NCI-H446 treated with DMSO at 0.1 percent for 48 hours (cell line): ENCODE measurements around the gene RECQL5.
"Not testable (repeated sequence)": the region's sequence is repeated elsewhere in the genome, so short reads cannot be mapped to it uniquely, and the experiment has no call there.

ENCODE experiments used
- DNase-seq: peaks from one replicate; lab custom pipeline; 2025; lab: John Stamatoyannopoulos, UW

RECQL5 gene

DNA sequence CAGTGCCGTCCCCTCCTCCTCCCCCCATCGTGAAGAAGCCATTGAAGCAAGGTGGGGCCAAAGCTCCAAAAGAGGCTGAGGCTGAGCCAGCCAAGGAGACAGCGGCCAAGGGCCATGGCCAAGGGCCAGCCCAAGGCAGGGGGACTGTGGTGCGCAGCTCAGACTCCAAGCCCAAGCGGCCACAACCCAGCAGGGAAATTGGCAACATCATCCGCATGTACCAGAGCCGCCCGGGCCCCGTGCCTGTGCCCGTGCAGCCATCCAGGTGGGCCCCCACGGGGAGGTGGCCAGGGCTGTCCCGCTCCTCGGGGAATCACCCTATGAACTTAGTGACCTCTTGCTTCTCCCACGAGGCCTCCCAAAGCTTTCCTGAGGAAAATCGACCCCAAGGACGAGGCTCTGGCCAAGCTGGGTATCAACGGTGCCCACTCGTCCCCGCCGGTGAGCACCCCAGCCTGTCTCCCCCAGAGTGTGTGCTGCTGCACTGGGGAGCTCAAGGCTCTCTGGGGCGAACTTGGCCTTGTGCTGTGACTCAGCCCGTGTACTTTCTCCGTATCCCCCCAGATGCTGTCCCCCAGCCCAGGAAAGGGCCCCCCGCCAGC, 50.3 kb downstream of the RECQL5 start:
- DNase-seq, result no peak

- DNase-seq, result no peak
Measured at GRCh38 chr17:75615301-75615700, 51.7 kb downstream of the RECQL5 start.

- DNase-seq, result no peak
Measured at GRCh38 chr17:75614556-75615270, 52.2 kb downstream of the RECQL5 start.

GRCh38 chr17:75614006-75614405, 52.9 kb downstream of the RECQL5 start:
- no peak for DNase-seq

DNA sequence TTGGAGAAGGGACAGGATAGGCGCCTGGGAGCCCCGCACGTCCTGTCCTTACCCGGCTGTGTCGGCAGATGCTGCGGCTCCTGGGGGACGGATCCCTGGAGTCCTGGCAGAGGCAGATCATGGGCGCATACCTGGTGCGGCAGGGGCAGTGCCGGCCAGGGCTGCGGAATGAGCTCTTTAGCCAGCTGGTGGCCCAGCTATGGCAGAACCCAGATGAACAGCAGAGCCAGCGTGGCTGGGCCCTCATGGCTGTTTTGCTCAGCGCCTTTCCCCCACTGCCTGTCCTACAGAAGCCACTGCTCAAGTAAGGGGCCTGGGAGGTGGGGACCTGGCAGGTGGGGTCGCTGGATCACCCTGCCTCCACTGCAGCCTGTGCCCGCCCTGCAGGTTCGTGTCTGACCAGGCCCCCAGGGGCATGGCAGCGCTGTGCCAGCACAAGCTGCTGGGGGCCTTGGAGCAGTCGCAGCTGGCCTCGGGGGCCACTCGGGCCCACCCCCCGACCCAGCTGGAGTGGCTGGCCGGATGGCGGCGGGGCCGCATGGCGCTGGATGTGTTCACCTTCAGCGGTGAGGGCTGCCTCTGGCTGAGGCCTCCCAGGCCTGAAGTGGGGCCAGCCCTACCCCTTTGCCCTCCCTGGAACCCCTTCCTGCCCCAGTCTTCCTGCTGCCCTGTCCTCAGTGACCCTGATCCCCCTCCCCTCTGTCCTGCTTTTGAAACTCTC, 53.9 kb downstream of the RECQL5 start:
- no peak for DNase-seq

- no peak for DNase-seq
Measured at GRCh38 chr17:75611851-75612429, 55.0 kb downstream of the RECQL5 start.

DNA sequence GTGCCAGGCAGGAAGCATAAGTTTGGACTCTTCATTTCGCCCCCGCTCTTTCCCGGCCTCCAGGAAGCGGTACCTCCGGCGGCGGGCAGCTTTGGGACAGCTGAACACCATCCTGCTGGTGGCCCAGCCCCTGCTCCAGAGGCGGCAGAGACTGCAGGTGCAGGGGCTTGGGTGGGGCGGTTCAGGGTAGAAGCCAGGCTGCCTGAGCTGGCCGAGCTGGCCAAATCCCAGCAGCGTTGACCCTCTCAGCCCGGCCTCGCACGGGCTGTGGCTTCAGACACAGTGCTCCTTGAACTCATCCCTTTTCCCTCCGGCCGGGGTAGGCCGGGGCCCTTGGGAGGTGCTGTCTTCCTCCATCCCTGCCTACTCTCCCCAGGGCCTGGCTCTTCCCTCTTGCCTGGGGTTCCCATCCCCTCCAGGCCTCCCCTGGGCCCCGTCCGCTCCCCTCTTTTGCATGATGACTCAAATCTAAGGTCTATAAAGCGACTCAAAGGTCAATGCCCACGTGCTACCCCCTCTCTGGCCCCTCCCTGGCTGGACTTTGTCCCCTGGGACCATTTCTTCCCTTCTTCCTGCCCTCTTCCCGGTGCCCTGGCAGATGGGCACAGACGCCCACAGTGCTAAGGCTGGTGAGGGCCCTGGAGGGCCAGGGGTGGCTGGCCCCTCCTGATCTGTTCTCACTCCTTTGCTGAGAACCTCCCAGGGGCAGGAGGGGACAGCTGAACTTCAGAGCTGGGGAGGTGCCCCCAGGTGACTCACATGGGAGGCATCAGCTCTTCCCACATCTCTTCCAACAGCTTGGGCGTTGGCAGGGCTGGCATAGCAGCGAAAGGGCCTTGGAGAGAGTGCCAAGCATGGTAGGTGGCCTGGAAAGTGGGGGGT, 56.6 kb downstream of the RECQL5 start:
- no peak for DNase-seq

DNA sequence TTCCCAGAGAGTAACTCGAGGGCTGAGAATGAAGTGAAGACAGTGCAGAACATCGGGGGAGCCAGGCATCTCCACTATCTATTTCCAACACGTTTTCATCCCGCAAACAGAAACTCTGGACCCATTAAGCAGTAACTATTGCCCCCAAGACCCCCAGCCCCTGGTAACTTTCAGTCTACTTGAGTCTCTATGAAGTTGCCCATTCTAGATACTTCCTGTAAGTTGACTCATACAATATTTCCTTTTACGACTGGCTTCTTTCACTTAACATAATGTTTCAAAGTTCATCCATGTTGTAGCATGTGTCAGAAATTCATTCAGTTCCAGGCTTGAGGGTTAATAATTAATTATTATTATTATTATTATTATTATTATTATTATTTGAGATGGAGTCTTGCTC, 59.9 kb downstream of the RECQL5 start:
- DNase-seq, result no peak

DNA sequence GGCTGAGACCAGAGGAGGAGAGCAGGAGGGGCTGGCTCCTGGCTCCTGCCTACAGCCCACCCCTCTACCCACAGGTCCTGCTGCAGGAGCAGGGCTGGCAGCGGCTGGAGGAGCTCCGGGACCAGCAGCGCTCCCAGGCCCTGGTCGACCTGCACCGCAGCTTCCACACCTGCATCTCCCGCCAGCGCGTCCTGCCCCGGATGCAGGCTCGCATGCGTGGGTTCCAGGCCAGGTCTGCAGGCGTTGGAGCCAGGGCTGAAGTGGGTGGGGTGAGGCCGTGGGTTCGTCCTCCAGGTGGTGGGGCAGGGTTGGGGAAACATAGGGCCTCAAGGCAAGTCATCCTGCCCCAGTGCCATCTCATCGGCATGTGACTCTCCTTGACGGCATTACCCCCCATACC, 61.2 kb downstream of the RECQL5 start:
- DNase-seq, result no peak

- no peak for DNase-seq
Measured at GRCh38 chr17:75604034-75604695, 62.8 kb downstream of the RECQL5 start.

DNA sequence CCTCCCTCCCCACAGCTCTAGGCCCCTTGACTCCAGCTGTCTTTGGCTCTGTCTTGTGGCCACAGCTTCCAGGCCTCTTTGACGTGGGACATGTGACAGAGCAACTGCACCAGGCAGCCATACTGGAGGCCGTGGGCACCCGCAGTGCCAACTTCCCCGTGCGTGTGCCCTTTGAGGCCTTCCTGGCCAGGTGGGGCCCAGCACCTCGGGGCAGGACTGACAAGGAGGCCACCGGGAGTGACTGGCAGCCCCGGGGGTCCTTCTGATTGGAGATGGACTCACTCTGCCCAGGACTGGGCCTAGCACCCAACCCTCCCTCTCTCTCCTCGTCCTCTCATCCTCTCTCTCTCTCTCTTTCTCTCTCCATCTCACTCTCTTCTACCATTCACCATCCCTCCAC, 63.8 kb downstream of the RECQL5 start:
- DNase-seq, result no peak

GRCh38 chr17:75602644-75603043, 64.3 kb downstream of the RECQL5 start:
- DNase-seq, result no peak

GRCh38 chr17:75601057-75601987, 65.6 kb downstream of the RECQL5 start:
- no peak for DNase-seq

- no peak for DNase-seq
Measured at GRCh38 chr17:75596320-75597087, 70.5 kb downstream of the RECQL5 start.

GRCh38 chr17:75595920-75596313, 71.0 kb downstream of the RECQL5 start:
- DNase-seq, result no peak

GRCh38 chr17:75595284-75595919, 71.6 kb downstream of the RECQL5 start:
- DNase-seq, result no peak

DNA sequence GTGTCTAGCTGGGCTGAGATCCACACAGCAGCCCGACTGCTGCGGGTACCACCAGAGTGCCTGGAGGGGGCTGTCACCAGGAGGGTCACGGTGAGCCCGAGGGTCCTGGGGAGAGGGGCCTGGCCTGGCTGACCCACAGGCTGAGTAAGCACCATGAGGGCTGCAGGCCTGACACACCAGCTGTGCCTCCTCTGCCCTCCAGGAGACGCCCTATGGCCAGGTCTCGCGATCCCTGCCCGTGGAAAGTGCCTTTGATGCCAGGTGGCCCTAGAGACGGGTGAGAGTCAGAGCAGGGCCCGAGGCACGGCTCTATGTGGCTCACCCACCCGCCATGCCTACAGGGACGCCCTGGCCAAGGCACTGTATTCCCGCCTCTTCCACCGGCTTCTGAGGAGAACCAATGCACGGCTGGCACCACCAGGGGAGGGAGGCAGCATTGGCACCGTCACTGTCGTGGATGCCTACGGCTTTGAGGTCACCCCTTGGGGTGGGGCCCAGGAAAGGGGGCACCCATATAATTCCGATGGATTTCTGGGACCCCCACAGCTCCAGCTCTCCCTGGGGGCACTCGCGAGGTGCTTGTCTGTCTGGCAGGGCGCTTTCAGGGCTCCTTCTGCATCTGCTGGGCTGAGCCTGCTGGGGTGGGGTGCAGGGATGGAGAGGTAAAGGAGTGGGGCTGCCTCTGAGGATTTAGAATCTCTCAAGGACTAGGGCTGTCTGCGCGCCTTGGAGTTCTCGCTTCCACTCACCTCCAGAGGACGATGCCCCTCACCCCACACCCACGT, 72.3 kb downstream of the RECQL5 start:
- DNase-seq, result no peak

DNA sequence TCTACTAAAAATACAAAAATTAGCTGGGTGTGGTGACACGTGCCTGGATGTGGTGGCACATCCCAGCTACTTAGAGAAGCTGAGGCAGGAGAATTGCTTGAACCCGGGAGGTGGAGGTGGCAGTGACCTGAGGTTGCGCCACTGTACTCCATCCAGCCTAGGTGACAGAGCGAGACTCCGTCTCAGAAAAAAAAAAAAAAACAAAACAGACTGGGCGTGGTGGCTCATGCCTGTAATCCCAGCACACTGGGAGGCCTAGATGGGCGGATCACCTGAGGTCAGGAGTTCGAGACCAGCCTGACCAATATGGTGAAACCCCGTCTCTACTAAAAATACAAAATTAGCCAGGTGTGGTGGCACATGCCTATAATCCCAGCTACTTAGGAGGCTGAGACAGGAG, 73.5 kb downstream of the RECQL5 start:
- DNase-seq, result not testable (repeated sequence)
